Heart left ventricle (tissue), 16 donors: ENCODE results near the gene RAB1B. TPM values are rescaled to one million over a fixed set of nuclear protein-coding genes. Genes with fewer than 3 reads are reported as not detected.
A peak's percentile ranks its signal among the peaks of the same experiment; 100 is the strongest.

Experiments
- ATAC-seq, 4 donors: fragments of 200-7000 bp; cut with Tn5 transposase; one replicate each; pipeline ENCODE4 v1.9.1; 2020 to 2022; ENCODE audit warnings: moderate library complexity in 4 of 4, mild to moderate bottlenecking in 3 of 4, moderate number of reproducible peaks in 1 of 4
- DNase-seq, 5 donors: peaks; one replicate each; pipeline ENCODE4 v3.0.0-alpha.2; 2020
- H3K27ac ChIP-seq, 12 donors: fragments of 200-600 bp; sonication (generic) in 4 of 12; one replicate each; pipeline versions ENCODE4 v1.5.0 to v1.8.0; 2016 to 2022; ENCODE audit warnings: mild to moderate bottlenecking in 2 of 12
- H3K27me3 ChIP-seq, 9 donors: fragments of 200-600 bp; sonication (generic) in 2 of 9; one replicate each; pipeline versions ENCODE4 v1.5.1 to v1.8.0; 2016 to 2022; ENCODE audit warnings: mild to moderate bottlenecking in 3 of 9
- H3K36me3 ChIP-seq, 9 donors: fragments of 200-600 bp; sonication (generic) in 2 of 9; one replicate each; pipeline versions ENCODE4 v1.5.0 to v1.8.0; 2018 to 2022; ENCODE audit warnings: mild to moderate bottlenecking in 2 of 9
- H3K4me1 ChIP-seq, 12 donors: fragments of 200-600 bp; sonication (generic) in 4 of 12; one replicate each; pipeline versions ENCODE4 v1.5.0 to v1.8.0; 2016 to 2022; ENCODE audit warnings: mild to moderate bottlenecking in 3 of 12
- H3K4me3 ChIP-seq, 12 donors: fragments of 200-600 bp; sonication (generic) in 4 of 12; one replicate each; pipeline versions ENCODE4 v1.5.0 to v1.8.0; 2017 to 2022; ENCODE audit warnings: mild to moderate bottlenecking in 9 of 12, moderate library complexity in 4 of 12
- H3K9me3 ChIP-seq, 12 donors: fragments of 200-600 bp; sonication (generic) in 4 of 12; one replicate each; pipeline versions ENCODE4 v1.5.0 to v1.8.0; 2016 to 2022; ENCODE audit warnings: mild to moderate bottlenecking in 1 of 12
- POLR2A ChIP-seq, 2 donors: fragments of 450-650 bp; IDR thresholded peaks; one replicate each; pipeline ENCODE4 v1.6.1; 2017; ENCODE audit warnings: antibody characterized with exemption in 2 of 2, mild to moderate bottlenecking in 2 of 2, moderate library complexity in 2 of 2
- WGBS, 4 donors: extraction: QIAGEN DNeasy Blood & Tissue Kit in 2 of 4; methylation state at CpG; one replicate each; pipeline versions ENCODE4 v1.1.5 to v1.1.7; 2013 to 2018; 5-methylcytosine and 5-hydroxymethylcytosine counted together
- intact Hi-C, 10 donors: fragments of 100-400 bp; cut with DNase I; formaldehyde crosslinking; loops; one replicate each; pipeline versions ENCODE4 v1.11.1 to v1.14.2; 2022
- polyA plus RNA-seq, 2 donors: library from polyadenylated mRNA; stranded (reverse); fragments of 200-250 nt; gene quantifications; one replicate each; pipeline ENCODE4 v1.2.3, GENCODE V29; 2013
- total RNA-seq, 9 donors: library from RNA; depleted of rRNA in 2 of 9; stranded (reverse); fragments of >200 nt in 2 of 9; fragmentation: NEBNext Ultra II Directional in 3 of 9; extraction: Animal tissue kit (Norgen Biotek cat#: 25700) in 3 of 9; gene quantifications; one replicate each; pipeline versions ENCODE4 v1.1.0 to v1.2.4, GENCODE V29; 2016 to 2023
- TF ChIP-seq, protein P1 (sequence below), 12 donors: fragments of 200-600 bp; sonication (generic) in 4 of 12; IDR thresholded peaks; one replicate each; pipeline versions ENCODE4 v1.5.0 to v1.8.0; 2018 to 2022; ENCODE audit warnings: antibody characterized with exemption in 12 of 12, mild to moderate bottlenecking in 5 of 12
- donor health status: ischemic (EF 13 %, LVEDD 7.1; RV severe dilation, severe dysfunction).
- donor health status: healthy with polysubstance abuse.
- donor health status: DM: no; HTN: yes; CAD: no.
- donor health status: DM: no; HTN: no; CAD: no.
- donor health status: ischemic (EF 25% LVEDD 6.9; RV normal size, moderate dysfunction).
- donor health status: ischemic (EF 25% LVEDD 5.7; RV mildly dilated, moderate dysfunction).
- donor health status: healthy.
- donor health status: DM: yes; HTN: yes; CAD: no.
- donor health status: ischemic (EF 35%, LVEDD 5.7; RV mildly dilated, moderate dysfunction).
- donor health status: nonischemic (EF 11% LVEDD 7.7; RV severe dilation, severe dysfunction).
- donor health status: DM: yes; HTN: yes; CAD: no.
- donor health status: PGD.
- donor health status: ischemic (EF 29% LVEDD 5.4; RV normal size, mild dysfunction).
- donor health status: nonischemic (EF 23%, LVEDD 6.1; RV moderate dilation, normal function).

Gene RAB1B
- total and polyA plus RNA-seq, 11 donors, result 111 to 178 (median 135) TPM

GRCh38 chr11:66280428-66280827 lies 12.0 kb downstream of the RAB1B start:
- no peak overlapping the region for H3K27ac ChIP-seq
- DNase-seq, result no peak
- no peak for ATAC-seq
- no peak overlapping the region for H3K4me3 ChIP-seq
- H3K4me1 ChIP-seq, result peaks cover 0 to 30% (median 19%) of the 10 kb centered on the region in 12 donors
- H3K9me3 ChIP-seq, result no peaks in the 10 kb centered on the region
- no peaks in the 10 kb centered on the region for H3K27me3 ChIP-seq
- intact Hi-C loops, result loop anchor here in 5 of 10 donors (10.0 kb wide), 1 partner anchor 56 kb away; no protein-coding TSS in a partner anchor
- no peak for TF ChIP-seq POLR2A (IDR thresholded peaks at IDR 0.05)
- TF ChIP-seq, protein P1, sequence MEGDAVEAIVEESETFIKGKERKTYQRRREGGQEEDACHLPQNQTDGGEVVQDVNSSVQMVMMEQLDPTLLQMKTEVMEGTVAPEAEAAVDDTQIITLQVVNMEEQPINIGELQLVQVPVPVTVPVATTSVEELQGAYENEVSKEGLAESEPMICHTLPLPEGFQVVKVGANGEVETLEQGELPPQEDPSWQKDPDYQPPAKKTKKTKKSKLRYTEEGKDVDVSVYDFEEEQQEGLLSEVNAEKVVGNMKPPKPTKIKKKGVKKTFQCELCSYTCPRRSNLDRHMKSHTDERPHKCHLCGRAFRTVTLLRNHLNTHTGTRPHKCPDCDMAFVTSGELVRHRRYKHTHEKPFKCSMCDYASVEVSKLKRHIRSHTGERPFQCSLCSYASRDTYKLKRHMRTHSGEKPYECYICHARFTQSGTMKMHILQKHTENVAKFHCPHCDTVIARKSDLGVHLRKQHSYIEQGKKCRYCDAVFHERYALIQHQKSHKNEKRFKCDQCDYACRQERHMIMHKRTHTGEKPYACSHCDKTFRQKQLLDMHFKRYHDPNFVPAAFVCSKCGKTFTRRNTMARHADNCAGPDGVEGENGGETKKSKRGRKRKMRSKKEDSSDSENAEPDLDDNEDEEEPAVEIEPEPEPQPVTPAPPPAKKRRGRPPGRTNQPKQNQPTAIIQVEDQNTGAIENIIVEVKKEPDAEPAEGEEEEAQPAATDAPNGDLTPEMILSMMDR (IDR thresholded peaks at IDR 0.05), result no peak
- 76 to 83% (median 79%) methylated on average over 12 to 14 of the region's 14 CpGs for WGBS, 4 donors
- peaks cover 0 to 28% (median 16%) of the 10 kb centered on the region in 9 donors for H3K36me3 ChIP-seq

DNA sequence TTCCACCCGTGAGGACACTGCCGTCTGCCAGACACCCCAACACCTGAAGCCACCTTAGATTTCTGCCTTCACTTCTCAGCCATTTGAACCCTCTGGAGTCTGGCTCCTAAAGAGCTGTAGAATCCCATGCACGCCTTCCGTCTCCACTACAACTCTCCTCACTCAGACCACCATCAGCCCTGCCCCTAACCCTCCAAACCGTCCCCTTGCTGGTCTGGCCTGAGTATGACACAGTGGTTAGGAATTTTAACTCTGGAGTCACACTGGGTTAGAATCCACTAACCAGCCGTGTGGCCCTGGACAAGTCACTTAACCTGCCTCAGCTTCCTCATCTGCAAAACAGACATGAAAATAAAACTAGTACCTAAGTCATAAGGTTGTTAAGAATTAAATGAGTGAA lies 12.6 kb downstream of the RAB1B start:
- no peak overlapping the region for H3K4me3 ChIP-seq
- H3K27ac ChIP-seq, result no peak overlapping the region
- no peaks in the 10 kb centered on the region for H3K9me3 ChIP-seq
- ATAC-seq, result no peak
- peaks cover 0 to 36% (median 22%) of the 10 kb centered on the region in 12 donors for H3K4me1 ChIP-seq
- WGBS, 4 donors, result 84 to 93% (median 88%) methylated on average over 6 of the region's 6 CpGs
- no peak for DNase-seq
- no peaks in the 10 kb centered on the region for H3K27me3 ChIP-seq
- intact Hi-C loops, result loop anchor here in 5 of 10 donors (10.0 kb wide), 1 partner anchor 56 kb away; no protein-coding TSS in a partner anchor
- peaks cover 0 to 28% (median 10%) of the 10 kb centered on the region in 9 donors for H3K36me3 ChIP-seq
- TF ChIP-seq POLR2A (IDR thresholded peaks at IDR 0.05), result no peak
- TF ChIP-seq, protein P1 (IDR thresholded peaks at IDR 0.05), result no peak

GRCh38 chr11:66281776-66282467 lies 13.5 kb downstream of the RAB1B start:
- intact Hi-C loops, result loop anchor here in 9 of 10 donors (1.0 to 10.0 kb wide), 3 partner anchors 57 to 60 kb away; no protein-coding TSS in a partner anchor
- Histone ChIP-seq H3K27ac (no peak overlapping the region), H3K9me3 (no peaks in the 10 kb centered on the region), H3K27me3 (no peaks in the 10 kb centered on the region), H3K36me3 (peaks cover 0 to 23% (median 8%) of the 10 kb centered on the region in 9 donors), H3K4me3 (no peak overlapping the region), H3K4me1 (peaks cover 0 to 45% (median 25%) of the 10 kb centered on the region in 12 donors)
- no peak for DNase-seq
- 31 to 44% (median 34%) methylated on average over 16 to 20 of the region's 20 CpGs for WGBS, 4 donors
- ATAC-seq, result peak in 1 of 4 donors; percentile 2
- no peak for TF ChIP-seq POLR2A (IDR thresholded peaks at IDR 0.05)
- TF ChIP-seq, protein P1 (IDR thresholded peaks at IDR 0.05), result no peak
